Measurements from ENCODE around the gene CZIB.

The CZIB gene

GRCh38 chr1:53220962-53221286 is 490 bp upstream of the CZIB start:
- H3K4me1 ChIP-seq (ENCODE audit: low read length), result peaks cover 12% of the 10 kb centered on the region; the same call in 1 of the 2 replicates
- H3K27me3 ChIP-seq (replicated peaks; ENCODE audit: insufficient read depth, low read length), result no peaks in the 10 kb centered on the region
- 0 out of 2 replicates have a peak, but pooled peaks cover 1% of the 10 kb centered on the region for H3F3A ChIP-seq (ENCODE audit: insufficient read depth, low read length)
- peak overlapping the region; percentile 79 for H2AFZ ChIP-seq (ENCODE audit: low read length)
- H3K9ac ChIP-seq (ENCODE audit: low read length), result peak overlapping the region; percentile 84
- TF ChIP-seq, protein P1, sequence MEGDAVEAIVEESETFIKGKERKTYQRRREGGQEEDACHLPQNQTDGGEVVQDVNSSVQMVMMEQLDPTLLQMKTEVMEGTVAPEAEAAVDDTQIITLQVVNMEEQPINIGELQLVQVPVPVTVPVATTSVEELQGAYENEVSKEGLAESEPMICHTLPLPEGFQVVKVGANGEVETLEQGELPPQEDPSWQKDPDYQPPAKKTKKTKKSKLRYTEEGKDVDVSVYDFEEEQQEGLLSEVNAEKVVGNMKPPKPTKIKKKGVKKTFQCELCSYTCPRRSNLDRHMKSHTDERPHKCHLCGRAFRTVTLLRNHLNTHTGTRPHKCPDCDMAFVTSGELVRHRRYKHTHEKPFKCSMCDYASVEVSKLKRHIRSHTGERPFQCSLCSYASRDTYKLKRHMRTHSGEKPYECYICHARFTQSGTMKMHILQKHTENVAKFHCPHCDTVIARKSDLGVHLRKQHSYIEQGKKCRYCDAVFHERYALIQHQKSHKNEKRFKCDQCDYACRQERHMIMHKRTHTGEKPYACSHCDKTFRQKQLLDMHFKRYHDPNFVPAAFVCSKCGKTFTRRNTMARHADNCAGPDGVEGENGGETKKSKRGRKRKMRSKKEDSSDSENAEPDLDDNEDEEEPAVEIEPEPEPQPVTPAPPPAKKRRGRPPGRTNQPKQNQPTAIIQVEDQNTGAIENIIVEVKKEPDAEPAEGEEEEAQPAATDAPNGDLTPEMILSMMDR (IDR thresholded peaks at IDR 0.05; ENCODE audit: low read length), result no peak
- TF ChIP-seq EZH2 (optimal IDR thresholded peaks at IDR 0.05; ENCODE audit: low read depth, low read length), result no peak
- no peak for TF ChIP-seq EZH2phosphoT487 (IDR thresholded peaks at IDR 0.05; ENCODE audit: low read length)
- no peaks in the 10 kb centered on the region for H3K9me2 ChIP-seq (replicated peaks; ENCODE audit: insufficient read depth, low read length)
- no peak for DNase-seq
- peaks cover 7% of the 10 kb centered on the region for H3K79me2 ChIP-seq (ENCODE audit: low read length)
- peak overlapping the region; percentile 77 for H3K4me3 ChIP-seq (ENCODE audit: low read length)
- H3K9me3 ChIP-seq (replicated peaks; ENCODE audit: insufficient read depth, low read length), result no peaks in the 10 kb centered on the region
- no peaks in the 10 kb centered on the region for H4K20me1 ChIP-seq (ENCODE audit: insufficient read depth, low read length)
- no peaks in the 10 kb centered on the region for H3K36me3 ChIP-seq (replicated peaks; ENCODE audit: insufficient read depth, low read length)
- H3K27ac ChIP-seq (ENCODE audit: low read length), result peak overlapping the region; percentile 76; the same call in 1 of the 2 replicates
- H3K4me2 ChIP-seq (ENCODE audit: low read depth, low read length), result peak overlapping the region; percentile 93

GRCh38 chr1:53219711-53220110 is 723 bp downstream of the CZIB start:
- H3K4me2 ChIP-seq (ENCODE audit: low read depth, low read length), result peak overlapping the region; percentile 93
- H3K9ac ChIP-seq (ENCODE audit: low read length), result peak overlapping the region; percentile 84; the same call in 1 of the 2 replicates
- DNase-seq, result no peak
- no peak for TF ChIP-seq EZH2 (optimal IDR thresholded peaks at IDR 0.05; ENCODE audit: low read depth, low read length)
- no peak for TF ChIP-seq EZH2phosphoT487 (IDR thresholded peaks at IDR 0.05; ENCODE audit: low read length)
- TF ChIP-seq, protein P1 (IDR thresholded peaks at IDR 0.05; ENCODE audit: low read length), result no peak
- peaks cover 7% of the 10 kb centered on the region for H3K79me2 ChIP-seq (ENCODE audit: low read length)
- H3K4me1 ChIP-seq (ENCODE audit: low read length), result peaks cover 12% of the 10 kb centered on the region; the same call in 1 of the 2 replicates
- no peaks in the 10 kb centered on the region for H3K27me3 ChIP-seq (replicated peaks; ENCODE audit: insufficient read depth, low read length)
- H3F3A ChIP-seq (ENCODE audit: insufficient read depth, low read length), result no peaks in the 10 kb centered on the region
- H3K9me3 ChIP-seq (replicated peaks; ENCODE audit: insufficient read depth, low read length), result no peaks in the 10 kb centered on the region
- H3K4me3 ChIP-seq (ENCODE audit: low read length), result peak overlapping the region; percentile 77
- no peaks in the 10 kb centered on the region for H4K20me1 ChIP-seq (ENCODE audit: insufficient read depth, low read length)
- no peaks in the 10 kb centered on the region for H3K9me2 ChIP-seq (replicated peaks; ENCODE audit: insufficient read depth, low read length)
- no peak overlapping the region; the same call in 1 of the 2 replicates for H3K27ac ChIP-seq (ENCODE audit: low read length)
- H2AFZ ChIP-seq (ENCODE audit: low read length), result peak overlapping the region; percentile 79
- no peaks in the 10 kb centered on the region for H3K36me3 ChIP-seq (replicated peaks; ENCODE audit: insufficient read depth, low read length)

DNA sequence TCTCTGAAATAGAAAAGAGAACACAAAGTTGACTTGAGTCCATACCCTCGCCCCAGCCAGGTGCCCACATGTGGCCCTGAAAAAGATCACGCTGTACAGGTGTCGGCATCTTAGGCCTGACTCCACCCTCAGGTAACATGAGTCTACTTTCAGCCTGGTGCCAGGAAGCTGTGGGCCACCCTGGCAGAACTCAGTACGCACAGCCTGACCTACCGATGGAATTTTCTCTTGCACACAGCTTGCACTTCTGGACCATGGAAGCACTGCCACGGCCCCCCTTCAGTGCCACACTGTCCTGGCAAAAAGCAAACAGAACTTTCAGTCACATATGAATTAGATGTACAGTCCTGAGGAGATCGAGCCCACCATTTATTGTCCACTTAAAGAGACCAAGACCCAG is 2.2 kb downstream of the CZIB start:
- H4K20me1 ChIP-seq (ENCODE audit: insufficient read depth, low read length), result no peaks in the 10 kb centered on the region
- H3K79me2 ChIP-seq (ENCODE audit: low read length), result peaks cover 7% of the 10 kb centered on the region
- no peaks in the 10 kb centered on the region for H3K27me3 ChIP-seq (replicated peaks; ENCODE audit: insufficient read depth, low read length)
- H3K36me3 ChIP-seq (replicated peaks; ENCODE audit: insufficient read depth, low read length), result no peaks in the 10 kb centered on the region
- no peak overlapping the region for H3K4me3 ChIP-seq (ENCODE audit: low read length)
- no peak overlapping the region for H3K9ac ChIP-seq (ENCODE audit: low read length)
- no peak overlapping the region for H2AFZ ChIP-seq (ENCODE audit: low read length)
- no peaks in the 10 kb centered on the region for H3K9me3 ChIP-seq (replicated peaks; ENCODE audit: insufficient read depth, low read length)
- no peaks in the 10 kb centered on the region for H3K9me2 ChIP-seq (replicated peaks; ENCODE audit: insufficient read depth, low read length)
- peaks cover 12% of the 10 kb centered on the region; the same call in 1 of the 2 replicates for H3K4me1 ChIP-seq (ENCODE audit: low read length)
- no peak for DNase-seq
- no peak overlapping the region for H3K27ac ChIP-seq (ENCODE audit: low read length)
- H3F3A ChIP-seq (ENCODE audit: insufficient read depth, low read length), result no peaks in the 10 kb centered on the region
- TF ChIP-seq, protein P1 (IDR thresholded peaks at IDR 0.05; ENCODE audit: low read length), result no peak
- TF ChIP-seq EZH2phosphoT487 (IDR thresholded peaks at IDR 0.05; ENCODE audit: low read length), result no peak
- no peak for TF ChIP-seq EZH2 (optimal IDR thresholded peaks at IDR 0.05; ENCODE audit: low read depth, low read length)
- no peak overlapping the region for H3K4me2 ChIP-seq (ENCODE audit: low read depth, low read length)
